Stimulated activated CD8-positive, alpha-beta memory T cell treated with anti-CD3 and anti-CD28 coated beads, Interleukin-2, amount 100 ng/mL, for 48 hours (primary cell): ENCODE results near the gene TOP2B.

Source experiments
- DNase-seq, 2 donors: peaks; one replicate each; pipeline ENCODE4 v3.0.0-alpha.2; 2020; ENCODE audit warnings: low read depth in 2 of 2

Gene TOP2B

DNA sequence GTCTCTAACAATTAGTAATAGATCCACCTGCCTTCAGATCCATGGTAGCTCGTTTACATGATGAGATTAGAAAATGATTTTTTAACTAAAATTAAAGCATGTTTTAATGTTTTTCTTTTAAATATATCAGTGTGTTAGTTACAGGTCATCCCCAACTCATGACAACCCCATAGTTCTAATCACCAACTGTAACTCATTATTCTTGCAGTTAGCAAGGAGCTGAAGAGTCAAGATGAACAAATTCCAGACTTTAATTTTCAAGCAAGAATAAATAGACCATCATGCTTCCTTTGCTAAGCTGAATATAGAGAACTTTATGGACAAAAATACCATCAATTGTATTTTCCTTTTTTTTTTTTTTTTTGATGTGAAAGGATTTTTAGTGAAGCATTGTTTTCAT lies 101.1 kb downstream of the TOP2B start:
- DNase-seq: no peak

- no peak for DNase-seq
Observed at GRCh38 chr3:25558796-25559195, 105.9 kb downstream of the TOP2B start.

- no peak for DNase-seq
Observed at GRCh38 chr3:25558121-25558520, 106.6 kb downstream of the TOP2B start.

DNA sequence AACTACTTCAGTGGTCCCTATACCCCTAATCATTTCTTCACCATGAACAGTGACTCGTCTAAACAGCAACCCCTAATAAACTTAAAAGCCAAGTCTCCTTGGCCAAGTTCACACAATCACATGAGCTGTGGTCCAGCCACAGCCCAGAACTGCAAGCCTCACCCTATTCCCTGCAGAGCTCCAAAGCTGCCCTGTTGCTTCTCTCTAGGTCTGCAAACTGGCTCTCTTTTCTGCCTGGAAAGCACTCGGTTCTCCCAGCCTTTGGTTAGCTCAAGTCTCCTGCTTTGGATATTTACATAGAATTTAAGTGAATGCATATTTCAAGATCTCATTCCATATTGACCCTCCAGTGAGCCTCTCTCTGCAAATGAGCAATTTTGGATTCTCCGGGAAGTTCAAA lies 107.0 kb downstream of the TOP2B start:
- DNase-seq: no peak

DNA sequence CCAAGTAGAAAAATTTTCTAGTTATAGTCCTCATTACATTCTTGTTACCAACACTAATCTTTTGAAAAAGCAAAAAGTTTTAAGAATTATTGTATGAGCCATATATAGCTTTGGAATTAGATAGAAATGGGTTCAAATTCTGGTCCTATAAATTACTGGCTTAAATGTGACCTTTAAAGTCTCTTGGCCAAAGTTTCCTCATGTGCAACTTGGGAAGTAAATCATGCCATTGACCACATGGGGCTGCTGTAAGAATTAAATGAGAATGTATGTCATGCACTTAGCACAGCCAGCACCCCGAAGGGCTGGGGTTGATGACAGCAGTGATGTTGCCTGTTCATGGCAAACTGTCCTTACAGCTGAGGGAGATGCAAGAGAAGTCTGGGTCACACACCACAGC lies 108.3 kb downstream of the TOP2B start:
- DNase-seq: no peak

DNA sequence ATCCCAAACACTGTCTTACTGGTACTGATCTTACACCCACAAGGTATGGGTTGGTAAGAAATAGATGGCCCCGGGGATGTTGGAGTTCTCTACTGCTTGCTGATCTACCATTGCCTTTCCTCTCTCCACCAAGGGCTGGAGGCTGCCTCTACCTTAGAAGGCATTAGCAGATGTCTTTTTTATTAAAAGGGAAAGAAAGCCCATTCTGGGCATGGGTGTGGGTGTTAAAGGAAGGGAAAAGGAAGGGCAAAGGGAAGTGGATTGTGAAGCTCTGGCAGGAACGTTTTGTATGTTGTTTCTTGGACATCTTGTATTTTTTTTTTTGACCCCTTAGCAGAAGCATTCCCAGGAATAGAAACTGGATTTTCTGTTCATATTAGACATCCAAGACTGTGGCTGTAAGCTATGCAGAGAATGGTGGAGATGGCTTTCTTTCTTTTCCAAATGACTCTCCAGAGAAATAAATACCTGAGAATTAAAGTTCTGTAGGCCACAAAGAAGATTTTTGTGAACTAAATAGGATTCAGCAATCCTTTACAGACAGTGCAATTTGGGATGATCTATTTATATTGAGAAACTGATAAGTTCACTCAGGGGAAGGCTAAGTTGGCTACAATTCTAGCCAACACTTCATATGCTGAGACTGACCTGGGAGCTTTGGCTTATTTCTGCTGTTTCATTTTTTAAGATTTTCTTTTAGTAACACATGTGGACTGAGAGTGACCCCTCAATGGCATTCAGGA lies 108.8 kb downstream of the TOP2B start:
- no peak for DNase-seq

DNA sequence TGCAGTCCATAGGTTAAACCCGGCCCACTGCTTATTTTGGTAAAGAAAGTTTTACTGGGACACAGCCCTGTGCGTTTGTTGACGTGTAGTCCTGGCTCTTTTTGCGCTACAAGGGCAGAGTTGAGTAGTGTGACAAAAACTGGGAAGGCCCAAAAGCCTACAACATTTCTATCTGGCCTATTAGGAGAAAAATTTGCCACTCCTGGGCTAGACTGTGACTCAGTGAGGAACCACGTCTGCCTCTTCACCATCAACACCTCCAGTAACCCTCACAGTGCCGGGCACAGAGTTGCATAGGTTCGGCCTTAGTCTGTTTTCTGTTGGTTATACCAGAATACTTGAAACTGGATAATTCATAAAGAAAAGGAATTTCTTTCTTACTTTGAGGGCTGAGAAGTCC lies 110.3 kb downstream of the TOP2B start:
- DNase-seq: no peak

- no peak for DNase-seq
Observed at GRCh38 chr3:25552251-25552650, 112.5 kb downstream of the TOP2B start.

GRCh38 chr3:25548836-25549235 lies 115.9 kb downstream of the TOP2B start:
- no peak for DNase-seq

DNA sequence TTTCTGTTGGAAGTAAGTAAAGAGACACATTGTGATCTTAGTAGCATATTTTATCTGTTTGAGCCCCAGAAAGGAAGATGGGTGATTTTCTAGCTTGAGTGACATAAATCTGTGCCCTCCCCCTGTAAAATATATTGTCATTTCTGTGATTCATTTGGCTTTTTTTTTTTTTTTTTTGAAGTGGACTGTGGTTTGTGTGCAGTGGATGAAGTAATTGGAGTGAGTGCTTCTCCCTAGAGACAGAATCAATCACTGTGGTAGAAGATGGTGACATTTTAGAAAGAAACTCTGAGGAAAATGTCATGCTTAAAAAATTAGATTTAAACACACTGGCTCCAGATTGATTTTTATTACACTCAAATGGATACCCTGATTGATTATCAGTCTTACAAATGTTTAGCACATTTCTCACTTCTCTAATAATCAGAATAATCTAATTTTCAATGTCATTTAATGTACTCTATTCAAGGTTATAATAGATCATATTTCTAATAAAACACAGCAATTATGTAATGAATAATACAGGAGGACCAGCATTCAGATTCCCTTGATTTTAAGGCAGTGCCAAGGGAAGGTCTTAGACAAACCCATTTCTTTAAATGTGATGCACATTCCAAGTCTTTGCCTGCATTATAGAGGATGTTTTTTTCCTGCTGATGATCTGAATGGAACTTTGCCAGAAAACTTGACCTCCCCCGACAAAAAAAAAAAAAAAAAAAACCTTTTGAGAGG lies 116.6 kb downstream of the TOP2B start:
- DNase-seq: no peak
